ENCODE data around the gene ADAM12. TPM values are rescaled to one million over a fixed set of nuclear protein-coding genes. Genes with fewer than 3 reads are reported as not detected.

The ADAM12 gene
- total RNA-seq, 1 experiment from 2014 or later: 0.24 TPM

DNA sequence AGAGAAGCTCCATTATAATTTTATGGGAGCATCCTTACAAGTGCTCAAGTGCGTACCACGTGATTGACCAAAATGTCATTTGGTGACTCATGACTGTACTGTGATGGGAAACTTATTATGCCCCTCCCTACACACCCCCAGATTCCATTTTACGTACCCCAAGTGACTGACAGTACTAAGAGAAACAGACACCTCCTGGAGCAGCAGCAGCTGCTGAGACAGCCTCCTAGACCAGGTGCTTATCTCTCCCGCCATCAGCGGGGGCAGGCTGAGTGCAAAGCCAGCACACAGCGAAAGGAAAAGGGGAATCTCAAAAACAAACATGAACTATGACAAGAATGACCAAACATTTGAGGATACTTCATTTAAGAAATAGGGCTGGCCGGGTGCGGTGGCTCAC is 4.2 kb upstream of the ADAM12 start:
- Histone ChIP-seq H4K8ac (replicated peaks; ENCODE audit: insufficient read length, low read depth, low read length) (no peak overlapping the region), H4K5ac (ENCODE audit: insufficient read length, low read depth, low read length) (no peak overlapping the region), H2BK5ac (ENCODE audit: insufficient read length, low read length) (no peak overlapping the region), H2BK120ac (ENCODE audit: low read depth, low read length, poor library complexity, severe bottlenecking) (no peak overlapping the region), H3K9me3 (ENCODE audit: control insufficient read depth, low read depth, low read length) (no peaks in the 10 kb centered on the region), H3K23me2 (ENCODE audit: insufficient read length, low read depth, low read length, poor library complexity, severe bottlenecking) (peaks cover 11% of the 10 kb centered on the region), H3K4me1 (ENCODE audit: insufficient read depth, low read length) (no peaks in the 10 kb centered on the region), H3K9ac (ENCODE audit: extremely low read depth, insufficient read length, low read length) (no peak overlapping the region), H2AK5ac (ENCODE audit: insufficient read length, low read length) (no peak overlapping the region), H3K79me1 (ENCODE audit: insufficient read depth, low read depth, low read length, poor library complexity, severe bottlenecking) (no peaks in the 10 kb centered on the region), H3K4me2 (ENCODE audit: insufficient read depth, insufficient read length, low read length) (no peak overlapping the region), H2BK15ac (ENCODE audit: low read depth, low read length) (no peak overlapping the region), H3K27ac (ENCODE audit: insufficient read length, low read depth, low read length) (no peak overlapping the region), H3K4ac (ENCODE audit: low read depth, low read length) (no peak overlapping the region), H3K14ac (ENCODE audit: insufficient read depth, low read length) (no peak overlapping the region), H4K20me1 (ENCODE audit: control insufficient read depth, insufficient read depth, insufficient read length) (no peaks in the 10 kb centered on the region), H3K23ac (ENCODE audit: insufficient read length, low read depth, low read length) (no peak overlapping the region), H2BK20ac (ENCODE audit: low read depth, low read length, poor library complexity, severe bottlenecking) (no peak overlapping the region), H3K27me3 (ENCODE audit: insufficient read depth, low read length) (peaks cover 11% of the 10 kb centered on the region; the same call in 1 of the 2 replicates), H3K18ac (ENCODE audit: insufficient read length, low read depth, low read length) (no peak overlapping the region), H3K79me2 (ENCODE audit: insufficient read depth, low read length) (no peaks in the 10 kb centered on the region), H2AFZ (ENCODE audit: low read length) (no peak overlapping the region), H3K56ac (ENCODE audit: insufficient read length, low read depth, low read length) (no peak overlapping the region), H4K91ac (ENCODE audit: insufficient read length, low read depth, low read length) (no peak overlapping the region), H2BK12ac (ENCODE audit: insufficient read length, low read depth, low read length) (no peak overlapping the region), H3T11ph (ENCODE audit: low read length) (no peak overlapping the region)
- peaks cover 37% of the 10 kb centered on the region for H3K27me3 Mint-ChIP-seq (ENCODE audit: low read depth)
- TF ChIP-seq CTCF (conservative IDR thresholded peaks at IDR 0.05): no peak
- H3K4me1 Mint-ChIP-seq: peaks cover 1 to 5% of the 10 kb centered on the region in 2 experiments; a peak in 2 of 4 replicates
- no peak for DNase-seq
- no CpG with 5 or more reads among the region's 8 CpGs for WGBS (ENCODE audit: extremely low coverage, insufficient read length, low lambda C conversion rate)
- H3K9me3 Mint-ChIP-seq: 0 out of 5 replicates have a peak, but pooled peaks cover 0 to 3% of the 10 kb centered on the region in 2 experiments
- 0 out of 7 replicates have a peak, but pooled peaks cover 0 to 4% (median 0%) of the 10 kb centered on the region in 3 experiments for H3K36me3 Mint-ChIP-seq (ENCODE audit: insufficient read depth in 1 of 3, low read depth in 3 of 3)
- H3K27ac Mint-ChIP-seq: no peak overlapping the region
- no peak overlapping the region for H3K4me3 Mint-ChIP-seq

Data from H9 (cell line).